Heart right ventricle (tissue), 16 donors: ENCODE data around the gene MNX1. TPM values are rescaled to one million over a fixed set of nuclear protein-coding genes. Genes with fewer than 3 reads are reported as not detected.

Experiments used
- ATAC-seq, 8 donors: fragments of 200-7000 bp; cut with Tn5 transposase; one replicate each; pipeline ENCODE4 v1.9.1; 2020; ENCODE audit warnings: mild to moderate bottlenecking in 8 of 8, moderate library complexity in 8 of 8, moderate number of reproducible peaks in 1 of 8
- DNase-seq, 2 donors: peaks; one replicate each; pipeline ENCODE4 v3.0.0-alpha.2; 2020
- H3K27ac ChIP-seq, 10 donors: fragments of 200-600 bp; sonication (generic) in 2 of 10; one replicate each; pipeline versions ENCODE4 v1.5.0 to v1.8.0; 2020 to 2022; ENCODE audit warnings: mild to moderate bottlenecking in 3 of 10
- H3K27me3 ChIP-seq, 7 donors: fragments of 200-600 bp; one replicate each; pipeline ENCODE4 v1.8.0; 2021 to 2022; ENCODE audit warnings: mild to moderate bottlenecking in 2 of 7
- H3K36me3 ChIP-seq, 9 donors: fragments of 200-600 bp; sonication (generic) in 1 of 9; one replicate each; pipeline versions ENCODE4 v1.5.0 to v1.8.0; 2020 to 2022; ENCODE audit warnings: mild to moderate bottlenecking in 2 of 9
- H3K4me1 ChIP-seq, 9 donors: fragments of 200-600 bp; sonication (generic) in 1 of 9; one replicate each; pipeline versions ENCODE4 v1.5.0 to v1.8.0; 2020 to 2022; ENCODE audit warnings: mild to moderate bottlenecking in 4 of 9
- H3K4me3 ChIP-seq, 10 donors: fragments of 200-600 bp; sonication (generic) in 2 of 10; one replicate each; pipeline versions ENCODE4 v1.5.0 to v1.8.0; 2020 to 2022; ENCODE audit warnings: mild to moderate bottlenecking in 7 of 10, moderate library complexity in 2 of 10
- H3K9me3 ChIP-seq, 11 donors: fragments of 200-600 bp in 10 of 11; sonication (generic) in 2 of 11; one replicate each; pipeline versions ENCODE4 v1.5.0 to v1.8.0; 2013 to 2022; ENCODE audit warnings: mild to moderate bottlenecking in 2 of 11, control low read depth in 1 of 11, moderate library complexity in 1 of 11
- CTCF ChIP-seq, 9 donors: fragments of 200-600 bp; sonication (generic) in 2 of 9; IDR thresholded peaks; one replicate each; pipeline versions ENCODE4 v1.5.0 to v1.8.0; 2021 to 2022; ENCODE audit warnings: antibody characterized with exemption in 9 of 9, mild to moderate bottlenecking in 5 of 9, moderate library complexity in 1 of 9
- WGBS, 2 donors: extraction: QIAGEN DNeasy Blood & Tissue Kit; methylation state at CpG; one replicate each; pipeline ENCODE4 v1.1.7; 2013; ENCODE audit warnings: inconsistent platforms in 1 of 2; 5-methylcytosine and 5-hydroxymethylcytosine counted together
- intact Hi-C, 10 donors: fragments of 100-400 bp; cut with DNase I; formaldehyde crosslinking; loops; one replicate each; pipeline versions ENCODE4 v1.11.1 to v1.14.2; 2022
- polyA plus RNA-seq, 2 donors: library from polyadenylated mRNA; stranded (reverse); fragments of 200-250 nt; gene quantifications; one replicate each; pipeline ENCODE4 v1.2.3, GENCODE V29; 2013
- total RNA-seq, 10 donors: library from RNA; stranded (reverse); fragmentation: NEBNext Ultra II Directional in 3 of 10; extraction: Animal tissue kit (Norgen Biotek cat#: 25700) in 3 of 10; gene quantifications; one replicate each; pipeline versions ENCODE4 v1.2.1 to v1.2.4, GENCODE V29; 2021 to 2023
- donor health status: Arrhythmogenic right ventricular cardiomyopathy.
- donor health status: ischemic (EF 13 %, LVEDD 7.1; RV severe dilation, severe dysfunction).
- donor health status: healthy with polysubstance abuse.
- donor health status: DM: no; HTN: yes; CAD: no.
- donor health status: DM: no; HTN: no; CAD: no.
- donor health status: ischemic (EF 25% LVEDD 6.9; RV normal size, moderate dysfunction).
- donor health status: ischemic (EF 25% LVEDD 5.7; RV mildly dilated, moderate dysfunction).
- donor health status: healthy.
- donor health status: DM: yes; HTN: yes; CAD: no.
- donor health status: Ischemic cardiomyopathy.
- donor health status: ischemic (EF 35%, LVEDD 5.7; RV mildly dilated, moderate dysfunction).
- donor health status: nonischemic (EF 11% LVEDD 7.7; RV severe dilation, severe dysfunction).
- donor health status: DM: yes; HTN: yes; CAD: no.
- donor health status: PGD.
- donor health status: ischemic (EF 29% LVEDD 5.4; RV normal size, mild dysfunction).
- donor health status: nonischemic (EF 23%, LVEDD 6.1; RV moderate dilation, normal function).

The MNX1 gene
- total and polyA plus RNA-seq, 12 donors, result not detected

- H3K4me1 ChIP-seq, result no peaks in the 10 kb centered on the region
- ATAC-seq (no peak), DNase-seq (no peak)
- H3K27ac ChIP-seq, result no peak overlapping the region
- no peak overlapping the region for H3K4me3 ChIP-seq
- TF ChIP-seq CTCF (IDR thresholded peaks at IDR 0.05), result no peak
- H3K36me3 ChIP-seq, result peaks cover 0 to 99% (median 49%) of the 10 kb centered on the region in 9 donors
- WGBS, 2 donors, result 94 to 97% methylated on average over 27 of the region's 27 CpGs
- no peaks in the 10 kb centered on the region for H3K9me3 ChIP-seq
- no peaks in the 10 kb centered on the region for H3K27me3 ChIP-seq
- intact Hi-C loops, result loop anchor here in 2 of 10 donors (10.0 kb wide), 2 partner anchors 307 to 417 kb away; no protein-coding TSS in a partner anchor
Observed at GRCh38 chr7:156968183-156968582, 42.3 kb downstream of the MNX1 start.

- intact Hi-C loops, result loop anchor here in 2 of 10 donors (10.0 kb wide), 2 partner anchors 308 to 418 kb away; no protein-coding TSS in a partner anchor
- no peaks in the 10 kb centered on the region for H3K4me1 ChIP-seq
- peaks cover 0 to 99% (median 63%) of the 10 kb centered on the region in 9 donors for H3K36me3 ChIP-seq
Observed at GRCh38 chr7:156966387-156966786, 44.1 kb downstream of the MNX1 start.

GRCh38 chr7:156964971-156965370 is 45.5 kb downstream of the MNX1 start:
- intact Hi-C loops, result loop anchor here in 2 of 10 donors (10.0 kb wide), 2 partner anchors 310 to 420 kb away; no protein-coding TSS in a partner anchor
- ATAC-seq (no peak), DNase-seq (no peak)
- no peak for TF ChIP-seq CTCF (IDR thresholded peaks at IDR 0.05)
- Histone ChIP-seq H3K27me3 (no peaks in the 10 kb centered on the region), H3K36me3 (peaks cover 3 to 99% (median 70%) of the 10 kb centered on the region in 9 donors), H3K27ac (no peak overlapping the region), H3K9me3 (no peaks in the 10 kb centered on the region), H3K4me3 (no peak overlapping the region), H3K4me1 (no peaks in the 10 kb centered on the region)
- 94 to 97% methylated on average over 11 of the region's 11 CpGs for WGBS, 2 donors

More at GRCh38 chr7:156966387-156966786, 44.1 kb downstream of the MNX1 start:
- WGBS, 2 donors, result 94% methylated on average over 8 of the region's 8 CpGs
- DNase-seq (no peak), ATAC-seq (no peak)
- H3K4me3 ChIP-seq, result no peak overlapping the region
- H3K27me3 ChIP-seq, result no peaks in the 10 kb centered on the region
- H3K9me3 ChIP-seq, result no peaks in the 10 kb centered on the region
- H3K27ac ChIP-seq, result no peak overlapping the region
- no peak for TF ChIP-seq CTCF (IDR thresholded peaks at IDR 0.05)

DNA sequence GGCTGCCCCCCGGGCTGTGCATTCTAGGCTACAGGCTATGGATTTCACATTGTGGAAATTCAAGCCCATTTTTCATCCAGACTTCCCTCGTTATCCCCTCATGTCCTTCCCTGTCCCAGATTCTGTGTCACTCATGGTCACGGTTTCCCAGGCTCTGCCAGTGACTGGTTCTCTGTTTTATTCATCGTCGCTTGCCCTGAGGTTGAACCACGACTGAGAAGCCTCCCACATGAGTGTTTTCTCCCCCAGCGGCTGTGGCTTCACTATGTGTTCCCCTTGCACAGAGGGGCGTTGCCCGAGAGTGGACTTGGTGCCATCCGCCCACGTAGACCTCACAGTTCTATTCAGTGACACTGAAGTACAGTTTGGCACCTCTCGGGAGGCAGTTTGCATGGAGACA is 47.0 kb downstream of the MNX1 start:
- intact Hi-C loops, result loop anchor here in 2 of 10 donors (10.0 kb wide), 2 partner anchors 311 to 421 kb away; no protein-coding TSS in a partner anchor
- DNase-seq, result no peak
- Histone ChIP-seq H3K27ac (no peak overlapping the region), H3K4me3 (no peak overlapping the region), H3K9me3 (no peaks in the 10 kb centered on the region), H3K36me3 (peaks cover 3 to 100% (median 65%) of the 10 kb centered on the region in 9 donors), H3K4me1 (no peaks in the 10 kb centered on the region), H3K27me3 (no peaks in the 10 kb centered on the region)
- WGBS, 2 donors, result 92 to 93% methylated on average over 12 of the region's 12 CpGs
- no peak for TF ChIP-seq CTCF (IDR thresholded peaks at IDR 0.05)
- ATAC-seq, result no peak
